Smooth muscle cell of the brain vasculature (primary cell): ENCODE results near the gene GLMP.
"Not testable (repeated sequence)": the region's sequence is repeated elsewhere in the genome, so short reads cannot be mapped to it uniquely, and the experiment has no call there.

Source experiments
- DNase-seq: peaks from one replicate; pipeline ENCODE4 v3.0.0-alpha.2; 2012; ENCODE audit warnings: low read depth, low spot score

Gene GLMP, protein sequence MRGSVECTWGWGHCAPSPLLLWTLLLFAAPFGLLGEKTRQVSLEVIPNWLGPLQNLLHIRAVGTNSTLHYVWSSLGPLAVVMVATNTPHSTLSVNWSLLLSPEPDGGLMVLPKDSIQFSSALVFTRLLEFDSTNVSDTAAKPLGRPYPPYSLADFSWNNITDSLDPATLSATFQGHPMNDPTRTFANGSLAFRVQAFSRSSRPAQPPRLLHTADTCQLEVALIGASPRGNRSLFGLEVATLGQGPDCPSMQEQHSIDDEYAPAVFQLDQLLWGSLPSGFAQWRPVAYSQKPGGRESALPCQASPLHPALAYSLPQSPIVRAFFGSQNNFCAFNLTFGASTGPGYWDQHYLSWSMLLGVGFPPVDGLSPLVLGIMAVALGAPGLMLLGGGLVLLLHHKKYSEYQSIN

DNA sequence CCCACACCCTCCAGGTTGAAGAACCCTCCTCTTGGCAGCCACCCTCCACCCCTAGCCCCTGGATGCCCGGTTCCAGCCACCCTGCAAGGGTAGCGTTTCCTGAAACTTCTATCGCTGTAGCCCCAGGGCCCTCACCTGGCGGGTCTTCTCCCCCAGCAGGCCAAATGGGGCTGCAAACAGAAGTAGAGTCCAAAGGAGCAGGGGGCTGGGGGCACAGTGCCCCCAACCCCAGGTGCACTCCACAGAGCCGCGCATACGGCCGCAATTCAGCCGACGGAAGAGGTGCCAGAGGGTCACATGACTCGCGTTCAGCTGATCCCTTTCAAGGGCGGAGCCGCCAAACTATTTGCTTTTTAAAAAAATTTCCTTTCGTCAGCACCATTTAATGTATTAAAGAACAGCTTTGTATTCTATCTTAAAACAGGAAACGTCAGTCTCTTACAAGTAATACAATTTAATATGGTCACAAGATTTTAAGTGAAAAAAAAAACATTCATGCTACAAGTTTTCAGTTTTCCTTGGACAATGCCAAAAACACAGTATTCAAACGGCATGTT, at the start of gene GLMP:
TSS of gene GLMP (minus strand) at position 289 of the 557 bp plus-strand sequence. CDS start at position 255, 34 bp downstream.
- no peak for DNase-seq

DNA sequence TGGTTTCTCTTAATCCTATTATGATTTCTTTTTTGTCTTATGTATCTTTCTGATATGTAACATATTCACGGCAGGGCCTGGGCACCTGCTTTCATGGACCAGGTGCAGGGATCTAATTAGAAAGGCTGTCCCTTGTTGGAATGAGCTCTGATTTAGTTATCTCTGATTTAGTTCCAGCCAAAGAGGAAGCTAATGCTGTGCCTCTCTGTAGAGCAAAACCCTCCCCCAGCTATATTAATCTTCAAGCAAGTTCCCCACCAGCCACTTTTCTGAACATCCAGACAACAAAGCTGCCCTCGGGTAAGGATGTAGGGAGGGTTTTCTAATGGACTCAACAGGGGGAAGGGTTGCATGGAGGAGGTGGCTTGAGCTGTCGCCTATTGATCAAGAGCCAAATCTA, 48.9 kb upstream of the GLMP start:
- DNase-seq: no peak

DNA sequence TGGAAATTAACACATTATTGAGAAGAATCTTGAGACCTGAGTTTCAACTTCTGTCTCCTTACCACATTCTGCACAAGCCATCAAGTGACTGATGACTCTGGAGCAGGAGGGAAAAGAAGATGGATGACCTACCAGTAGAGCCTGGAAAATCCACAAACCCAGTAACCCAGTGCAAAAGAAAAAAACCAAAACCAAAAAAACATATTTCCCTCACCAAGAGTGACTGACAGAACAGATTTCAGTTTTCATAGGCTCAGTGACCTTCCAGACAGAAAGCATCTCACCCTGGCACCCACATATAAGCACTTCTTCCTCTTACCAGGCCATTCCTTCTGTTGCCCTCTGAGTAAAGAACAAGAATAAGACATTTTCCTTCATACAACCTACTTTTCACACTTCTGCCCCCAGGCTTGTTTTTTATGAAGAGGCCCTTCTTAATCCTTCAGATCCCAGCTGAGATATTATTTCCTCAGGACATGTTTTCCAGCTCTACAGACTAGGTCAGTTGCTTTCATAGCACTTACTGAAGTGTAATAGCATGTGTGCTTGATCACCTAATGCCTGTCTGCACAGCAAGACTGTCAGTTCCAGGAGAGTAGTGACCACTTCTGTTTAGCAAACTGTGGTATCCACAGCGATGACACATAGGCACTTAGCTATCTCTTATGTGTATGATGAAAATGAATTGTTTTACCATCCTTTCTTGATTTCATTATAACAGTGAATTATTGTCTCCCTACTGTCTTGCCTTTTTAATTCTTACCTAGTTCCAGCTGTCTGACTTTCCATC, 46.9 kb upstream of the GLMP start:
- no peak for DNase-seq

DNA sequence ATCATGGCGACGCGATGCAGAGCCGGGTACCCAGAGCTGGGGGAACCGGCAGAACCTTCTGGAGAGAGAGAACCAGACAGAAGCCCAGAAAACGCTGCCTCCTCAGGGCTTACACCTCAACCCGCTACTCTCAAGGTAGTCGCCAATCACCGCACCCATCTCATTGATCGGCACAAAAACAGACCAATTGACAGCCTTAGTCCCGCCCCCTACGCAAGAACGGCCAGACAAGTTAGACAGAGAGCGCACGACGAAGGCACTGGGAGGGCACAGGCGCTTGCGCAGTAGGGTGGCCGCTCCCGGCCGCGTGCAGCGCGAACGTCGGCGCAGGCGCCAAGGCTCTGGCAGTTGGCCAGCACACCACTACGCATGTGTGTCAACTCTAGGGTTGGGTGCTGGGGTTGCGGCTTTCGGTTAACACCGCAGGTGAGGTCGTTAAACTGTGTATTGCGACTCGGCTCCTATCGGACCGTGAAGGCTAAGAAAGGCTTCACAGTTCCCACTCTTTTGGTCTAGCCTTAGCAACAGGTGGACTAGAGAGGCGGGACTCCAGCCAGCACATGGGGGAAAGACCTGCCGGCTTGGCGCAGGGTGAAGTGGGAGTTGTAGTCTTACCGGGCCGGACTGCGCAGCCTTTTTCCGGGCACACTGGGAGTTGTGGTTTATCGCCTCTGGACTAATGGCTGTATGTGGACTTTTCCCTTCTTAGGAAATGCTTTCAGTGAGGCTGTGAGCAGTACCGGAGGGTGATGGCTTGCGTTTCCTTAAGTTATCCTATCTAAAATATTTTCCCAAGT, 42.9 kb upstream of the GLMP start, which contains the start of the genes CCT3 and TSACC:
TSS of gene CCT3 (minus strand) at position 113 of the 797 bp plus-strand sequence. CDS start at position 5, 108 bp downstream.
TSS of gene TSACC (plus strand) at position 347 of the 797 bp plus-strand sequence. CDS start 1,232 bp downstream, outside the sequence.
- peak; percentile 99 for DNase-seq

DNA sequence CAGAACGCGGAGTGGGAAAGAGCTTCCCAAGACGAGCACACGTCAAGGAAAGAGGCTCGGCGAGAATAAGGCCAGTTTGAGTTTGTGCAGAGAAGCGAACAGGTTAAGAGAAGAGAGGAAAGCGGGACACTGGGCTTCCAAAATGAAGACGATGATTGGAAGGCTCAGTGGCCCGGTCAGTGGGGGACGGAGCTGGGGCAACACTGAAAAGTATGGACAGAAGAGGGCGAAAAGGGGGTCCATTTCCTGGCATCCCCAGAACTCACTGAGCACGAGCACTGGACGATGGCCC, 42.4 kb upstream of the GLMP start:
- no peak for DNase-seq

DNA sequence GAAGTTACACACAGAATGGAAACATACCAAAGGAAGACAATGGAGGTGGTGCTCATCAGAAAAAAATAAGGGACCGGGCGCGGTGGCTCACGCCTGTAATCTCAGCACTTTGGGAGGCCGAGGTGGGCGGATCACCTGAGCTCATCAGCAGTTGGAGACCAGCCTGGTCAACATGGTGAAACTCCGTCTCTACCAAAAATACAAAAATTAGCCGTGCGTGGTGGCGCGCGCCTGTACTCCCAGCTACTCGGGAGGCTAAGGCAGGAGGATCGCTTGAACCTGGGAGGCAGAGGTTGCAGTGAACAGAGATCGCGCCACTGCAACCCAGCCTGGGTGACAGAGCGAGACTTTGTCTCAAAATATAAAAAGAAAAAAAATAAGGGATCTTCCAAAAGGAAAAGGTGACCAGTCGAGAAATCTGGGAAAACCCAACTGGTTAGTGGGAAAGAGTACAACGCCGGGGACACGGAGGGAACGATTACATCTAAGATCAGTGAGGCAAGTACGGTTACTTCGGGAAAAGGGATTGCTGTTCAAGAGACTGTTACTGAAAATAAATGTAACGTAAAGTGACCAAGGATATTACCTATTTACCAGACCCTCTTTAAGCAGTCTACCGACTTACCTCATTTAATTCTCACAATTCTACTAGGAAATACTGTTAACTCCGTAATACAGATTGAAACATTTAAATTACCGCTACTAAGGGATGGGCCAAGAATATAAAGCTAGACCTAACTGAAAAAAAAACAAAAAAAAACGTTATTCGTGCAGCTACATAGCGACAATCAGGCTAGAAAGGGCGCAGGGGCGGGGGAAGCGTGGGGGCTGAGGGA, 41.8 kb upstream of the GLMP start:
- no peak for DNase-seq

- DNase-seq: no peak
Measured at GRCh38 chr1:156336242-156336641, 40.8 kb upstream of the GLMP start.

- DNase-seq: not testable (repeated sequence)
Measured at GRCh38 chr1:156323179-156323578, 27.7 kb upstream of the GLMP start.

GRCh38 chr1:156320560-156320959, 25.1 kb upstream of the GLMP start:
- DNase-seq: no peak

DNA sequence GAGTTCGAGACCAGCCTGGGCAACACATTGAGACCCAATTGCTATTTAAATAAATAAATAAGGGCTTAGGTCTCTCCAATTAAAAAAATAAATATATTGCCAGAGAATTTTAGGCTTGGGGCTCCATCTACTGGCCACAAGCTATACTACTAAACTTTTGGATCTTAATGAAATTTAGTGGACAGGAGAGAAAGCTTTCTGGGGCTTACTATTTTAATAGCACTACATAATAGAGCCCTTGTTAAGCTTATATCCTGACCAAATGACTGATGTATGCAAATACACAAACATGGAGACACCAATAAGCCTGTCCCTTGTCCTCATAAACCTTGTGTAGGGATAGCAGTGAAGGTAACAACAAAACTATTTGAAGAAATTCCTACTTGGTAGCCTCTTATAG, 24.2 kb upstream of the GLMP start:
- no peak for DNase-seq

DNA sequence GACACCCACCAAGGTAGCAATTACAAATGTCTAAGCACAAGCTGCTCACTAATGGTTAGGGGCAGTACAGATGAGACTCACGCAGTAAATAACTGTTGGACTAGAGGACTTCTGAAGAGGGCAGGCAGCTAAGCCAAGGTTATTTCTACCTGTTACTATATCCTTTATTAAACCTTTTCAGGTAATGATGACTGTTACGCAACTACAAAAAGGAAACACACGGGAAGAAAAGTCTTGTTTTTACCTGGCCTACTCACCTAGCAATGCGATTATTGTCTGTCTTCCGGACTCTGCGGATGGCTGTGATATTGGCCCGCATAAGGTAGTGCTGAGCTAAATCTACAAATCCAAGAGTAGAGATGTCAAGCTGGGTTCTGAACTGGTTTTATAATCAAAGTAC, 21.4 kb upstream of the GLMP start:
- DNase-seq: no peak

GRCh38 chr1:156310962-156311361, 15.5 kb upstream of the GLMP start:
- no peak for DNase-seq

- no peak for DNase-seq
Measured at GRCh38 chr1:156308078-156308477, 12.6 kb upstream of the GLMP start.

- DNase-seq: no peak
Measured at GRCh38 chr1:156305215-156305614, 9.7 kb upstream of the GLMP start.

DNA sequence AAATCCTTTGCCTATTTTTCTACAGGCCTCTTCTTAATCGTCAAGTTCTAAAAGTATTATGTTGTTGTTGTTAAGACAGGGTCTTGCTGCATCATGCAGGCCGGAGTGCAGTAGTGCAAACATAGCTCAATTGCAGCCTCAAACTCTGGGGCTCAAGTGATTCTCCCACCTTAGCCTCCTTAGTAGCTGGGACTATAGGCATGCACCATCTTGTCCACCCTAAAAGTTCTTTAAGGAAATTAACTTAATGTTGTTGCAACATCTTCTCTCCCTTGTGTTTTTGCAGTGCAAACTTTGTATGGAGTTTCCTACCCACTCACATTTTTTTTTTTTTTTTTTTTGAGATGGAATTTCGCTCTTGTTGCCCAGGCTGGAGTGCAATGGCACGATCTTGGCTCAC, 7.8 kb upstream of the GLMP start:
- DNase-seq: no peak

DNA sequence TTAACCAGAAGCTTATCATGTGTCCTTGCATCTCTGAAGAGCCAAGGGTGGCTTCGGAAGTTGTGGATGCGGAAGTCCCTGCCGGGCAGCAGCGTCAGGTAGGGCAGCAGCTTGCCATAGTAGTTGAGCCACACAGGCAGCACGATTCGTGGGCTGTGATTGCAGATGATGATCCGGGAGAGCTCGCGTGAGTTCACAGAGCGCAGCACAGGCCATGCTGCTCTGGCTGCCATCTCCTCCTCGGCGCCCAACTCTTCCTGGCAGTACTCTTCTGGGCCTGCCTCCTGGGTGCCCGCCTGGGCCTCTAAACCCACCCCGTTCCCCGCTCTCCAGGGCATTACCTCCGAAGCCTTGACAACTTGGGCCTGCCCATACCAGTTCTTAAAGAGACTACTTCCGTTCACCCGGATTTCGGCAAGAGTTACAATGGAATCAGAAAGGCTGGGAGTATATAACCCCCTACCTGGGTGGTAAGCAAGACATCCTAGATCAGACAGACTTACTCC, 3.4 kb upstream of the GLMP start, which contains the start of gene VHLL:
TSS of gene VHLL (minus strand) at position 456 of the 506 bp plus-strand sequence. CDS start at position 338, 118 bp downstream.
- DNase-seq: no peak

- no peak for DNase-seq
Measured at GRCh38 chr1:156293895-156294294, 1.6 kb downstream of the GLMP start.

GRCh38 chr1:156293098-156293434, 2.4 kb downstream of the GLMP start:
- DNase-seq: no peak

DNA sequence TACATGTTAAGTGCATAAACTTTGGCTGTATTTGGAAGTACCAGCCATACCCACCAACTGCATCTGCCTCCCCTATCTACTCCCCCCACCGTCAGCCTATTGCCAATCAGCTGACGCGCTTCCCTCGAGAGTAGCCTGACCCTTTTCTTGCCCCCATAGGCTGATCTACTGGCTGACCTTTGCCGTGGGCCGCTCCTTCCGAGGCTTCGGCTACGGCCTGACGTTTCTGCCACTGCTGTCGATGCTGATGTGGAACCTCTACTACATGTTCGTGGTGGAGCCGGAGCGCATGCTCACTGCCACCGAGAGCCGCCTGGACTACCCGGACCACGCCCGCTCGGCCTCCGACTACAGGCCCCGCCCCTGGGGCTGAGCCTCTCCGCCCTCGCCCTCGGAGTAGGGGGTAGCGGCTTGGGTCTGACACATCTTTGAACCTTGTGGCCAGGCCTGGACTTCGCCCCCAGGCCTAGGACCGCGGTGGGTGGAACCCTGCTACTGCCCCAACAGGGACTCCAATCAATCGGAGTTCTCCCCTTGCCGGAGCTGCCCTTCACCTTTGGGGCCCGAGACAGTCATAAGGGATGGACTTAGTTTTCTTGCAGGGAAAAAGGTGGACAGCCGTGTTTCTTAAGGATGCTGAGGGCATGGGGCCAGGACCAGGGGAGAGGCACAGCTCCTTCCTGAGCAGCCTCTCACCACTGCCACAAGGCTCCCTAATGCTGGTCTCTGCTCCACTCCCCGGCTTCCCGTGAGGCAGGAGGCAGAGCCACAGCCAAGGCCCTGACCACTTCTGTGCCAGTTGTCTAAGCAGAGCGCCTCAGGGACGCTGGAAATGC, 4.0 kb downstream of the GLMP start:
- peak; percentile 59 for DNase-seq

DNA sequence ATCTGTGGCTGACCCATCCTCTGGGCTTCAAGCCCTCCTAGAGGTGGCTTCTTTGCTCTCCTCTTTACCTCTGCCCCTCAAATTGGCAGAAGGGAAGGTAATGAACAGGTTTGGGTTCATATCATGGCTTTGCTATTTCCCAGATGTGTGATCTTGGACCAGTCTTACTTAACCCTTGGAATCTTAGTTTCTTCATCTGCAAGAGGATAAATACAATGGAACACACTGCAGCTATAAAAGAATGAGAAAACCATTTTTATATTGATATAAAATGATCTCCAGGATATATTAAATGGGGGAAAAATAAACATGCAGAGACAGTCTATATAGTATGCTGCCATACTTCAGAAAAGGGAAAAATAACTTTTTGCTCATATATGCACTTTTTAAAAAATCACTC, 5.6 kb downstream of the GLMP start:
- no peak for DNase-seq
